ENCODE measurements around the gene GNG11.
"Not testable (repeated sequence)": the region's sequence is repeated elsewhere in the genome, so short reads cannot be mapped to it uniquely, and the experiment has no call there.

Gene GNG11

GRCh38 chr7:93913197-93913596 is 8.3 kb upstream of the GNG11 start:
- DNase-seq, result no peak

- DNase-seq, result no peak
Measured at GRCh38 chr7:93914581-93915066, 6.9 kb upstream of the GNG11 start.

- DNase-seq, result not testable (repeated sequence)
Measured at GRCh38 chr7:93915206-93915842, 6.2 kb upstream of the GNG11 start.

- not testable (repeated sequence) for DNase-seq
Measured at GRCh38 chr7:93915888-93916287, 5.6 kb upstream of the GNG11 start.

GRCh38 chr7:93916315-93916714 is 5.2 kb upstream of the GNG11 start:
- DNase-seq, result not testable (repeated sequence)

GRCh38 chr7:93920496-93921182 is 896 bp upstream of the GNG11 start:
- DNase-seq, result no peak

- no peak for DNase-seq
Measured at GRCh38 chr7:93921186-93921585, 349 bp upstream of the GNG11 start.

GRCh38 chr7:93923296-93923695 is 1.8 kb downstream of the GNG11 start:
- DNase-seq, result no peak

- DNase-seq, result no peak
Measured at GRCh38 chr7:93923942-93924341, 2.4 kb downstream of the GNG11 start.

GRCh38 chr7:93926800-93927199 is 5.3 kb downstream of the GNG11 start:
- DNase-seq, result no peak

GRCh38 chr7:93927585-93927984 is 6.0 kb downstream of the GNG11 start:
- no peak for DNase-seq

GRCh38 chr7:93931655-93932054 is 10.1 kb downstream of the GNG11 start:
- no peak for DNase-seq

- DNase-seq, result no peak
Measured at GRCh38 chr7:93933156-93933555, 11.6 kb downstream of the GNG11 start.

- no peak for DNase-seq
Measured at GRCh38 chr7:93935102-93935501, 13.6 kb downstream of the GNG11 start.

GRCh38 chr7:93937818-93938217 is 16.3 kb downstream of the GNG11 start:
- no peak for DNase-seq

- no peak for DNase-seq
Measured at GRCh38 chr7:93938293-93938692, 16.8 kb downstream of the GNG11 start.

GRCh38 chr7:93941945-93942344 is 20.4 kb downstream of the GNG11 start:
- no peak for DNase-seq

GRCh38 chr7:93943816-93944540 is 22.4 kb downstream of the GNG11 start:
- no peak for DNase-seq

GRCh38 chr7:93944673-93945072 is 23.1 kb downstream of the GNG11 start:
- no peak for DNase-seq

GRCh38 chr7:93945083-93945482 is 23.5 kb downstream of the GNG11 start:
- no peak for DNase-seq

- DNase-seq, result no peak
Measured at GRCh38 chr7:93945756-93946535, 24.4 kb downstream of the GNG11 start.

GRCh38 chr7:93948106-93948505 is 26.6 kb downstream of the GNG11 start:
- DNase-seq, result no peak

- DNase-seq, result no peak
Measured at GRCh38 chr7:93948873-93949272, 27.3 kb downstream of the GNG11 start.
